SK-N-SH (cell line): ENCODE measurements around the gene DMKN. TPM values are rescaled to one million over a fixed set of nuclear protein-coding genes. Genes with fewer than 3 reads are reported as not detected.

Source experiments
- CTCF ChIA-PET: fragments of 300-600, 350-600 bp; formaldehyde crosslinking; extraction: SDS; loops from one replicate; lab custom pipeline; 2021; lab: Yijun Ruan, JAX
- POLR2A ChIA-PET: fragments of 350-600 bp; sonication (Branson Sonifier 250); formaldehyde crosslinking; extraction: SDS; loops from one replicate; lab custom pipeline; 2020; ENCODE audit warnings: antibody characterized with exemption, inconsistent platforms; lab: Yijun Ruan, JAX
- DNase-seq: peaks from one replicate; pipeline ENCODE4 v3.0.0; 2012
- H2AFZ ChIP-seq: fragments of 200-600 bp; sonication (generic); 2 replicates; pipeline ENCODE4 v1.8.1; 2016; ENCODE audit warnings: antibody characterized with exemption, mild to moderate bottlenecking, low read depth
- H3F3A ChIP-seq: fragments of 200-600 bp; sonication (generic); replicated peaks from 2 replicates; pipeline ENCODE3; 2016; ENCODE audit warnings: antibody characterized with exemption, mild to moderate bottlenecking; ENCODE audit not compliant: insufficient read depth
- H3K27ac ChIP-seq, 2 experiments: fragments of 200-500 bp in 1 of 2; fragments of 200-600 bp in 1 of 2; sonication (Bioruptor generic) in 1 of 2; sonication (generic), shearing (Covaris generic) in 1 of 2; 2 replicates each; pipeline versions ENCODE4 v1.5.1 to v1.6.1; 2014 to 2016; ENCODE audit warnings: low read depth in 2 of 2, inconsistent platforms in 1 of 2, low read length in 1 of 2, mild to moderate bottlenecking in 1 of 2, mixed read lengths in 1 of 2
- H3K27me3 ChIP-seq: fragments of 200-600 bp; sonication (generic), shearing (Covaris generic); 2 replicates; pipeline ENCODE4 v1.6.1; 2016; ENCODE audit warnings: mixed run types; ENCODE audit not compliant: insufficient read depth
- H3K36me3 ChIP-seq, 2 experiments: fragments of 200-500 bp in 1 of 2; fragments of 200-600 bp in 1 of 2; sonication (Bioruptor generic) in 1 of 2; sonication (generic) in 1 of 2; replicated peaks in 1 of 2; 2 replicates each; pipeline versions ENCODE3 to v1.5.1; 2014 to 2016; ENCODE audit warnings: low read length in 1 of 2, mild to moderate bottlenecking in 1 of 2; ENCODE audit not compliant: insufficient read depth in 2 of 2, control insufficient read depth in 1 of 2
- H3K4me1 ChIP-seq, 2 experiments: fragments of 200-500 bp in 1 of 2; fragments of 200-600 bp in 1 of 2; sonication (Bioruptor generic) in 1 of 2; sonication (generic), shearing (Covaris generic) in 1 of 2; 2 replicates each; pipeline versions ENCODE4 v1.5.1 to v1.6.1; 2014 to 2016; ENCODE audit warnings: low read depth in 1 of 2, low read length in 1 of 2, mixed run types in 1 of 2; ENCODE audit not compliant: insufficient read depth in 2 of 2, control insufficient read depth in 1 of 2
- H3K4me2 ChIP-seq: fragments of 200-600 bp; sonication (generic), shearing (Covaris generic); 2 replicates; pipeline ENCODE4 v1.6.1; 2017; ENCODE audit warnings: mixed run types
- H3K4me3 ChIP-seq, 2 experiments: fragments of 200-500 bp in 1 of 2; fragments of 200-600 bp in 1 of 2; sonication (Bioruptor generic) in 1 of 2; sonication (generic), shearing (Covaris generic) in 1 of 2; 2 replicates each; pipeline versions ENCODE4 v1.5.1 to v1.8.1; 2014 to 2016; ENCODE audit warnings: low read depth in 2 of 2, inconsistent platforms in 1 of 2, low read length in 1 of 2, mild to moderate bottlenecking in 1 of 2, mixed read lengths in 1 of 2, moderate library complexity in 1 of 2
- H3K79me2 ChIP-seq: fragments of 200-600 bp; sonication (generic); 2 replicates; pipeline ENCODE4 v1.8.1; 2017; ENCODE audit warnings: mild to moderate bottlenecking; ENCODE audit not compliant: insufficient read depth
- H3K9ac ChIP-seq: fragments of 200-600 bp; sonication (generic); 2 replicates; pipeline ENCODE4 v1.6.1; 2017; ENCODE audit warnings: mixed run types
- H3K9me2 ChIP-seq: fragments of 200-600 bp; sonication (generic); 2 replicates; pipeline ENCODE4 v1.6.1; 2017; ENCODE audit warnings: mixed run types
- H3K9me3 ChIP-seq: fragments of 200-600 bp; sonication (generic); 2 replicates; pipeline ENCODE4 v1.6.1; 2017; ENCODE audit warnings: mixed run types, mild to moderate bottlenecking, moderate library complexity
- H4K20me1 ChIP-seq: fragments of 200-600 bp; sonication (generic); 2 replicates; pipeline ENCODE4 v1.6.1; 2017; ENCODE audit warnings: mild to moderate bottlenecking, mixed run types; ENCODE audit not compliant: insufficient read depth
- ELF1 ChIP-seq: IDR thresholded peaks from 2 replicates; pipeline ENCODE4 v1.4.0; 2012
- EZH2phosphoT487 ChIP-seq: fragments of 200-600 bp; sonication (generic); IDR thresholded peaks from 2 replicates; pipeline ENCODE4 v1.6.1; 2017; ENCODE audit warnings: low read depth, mixed run types, mild to moderate bottlenecking, antibody characterized with exemption, moderate library complexity, borderline replicate concordance
- FOXJ3 ChIP-seq: sonication (generic); formaldehyde crosslinking; IDR thresholded peaks from 2 replicates; pipeline ENCODE4 v1.5.1; 2020; ENCODE audit warnings: mild to moderate bottlenecking, missing genetic modification reagents
- FOXM1 ChIP-seq: IDR thresholded peaks from 2 replicates; pipeline ENCODE4 v1.4.0; 2012; ENCODE audit warnings: low read depth, mild to moderate bottlenecking
- JUND ChIP-seq: IDR thresholded peaks from 2 replicates; pipeline ENCODE4 v1.4.0; 2012
- MEF2A ChIP-seq: IDR thresholded peaks from 2 replicates; pipeline ENCODE4 v1.4.0; 2012; ENCODE audit warnings: low read depth, borderline replicate concordance
- MXI1 ChIP-seq: IDR thresholded peaks from 2 replicates; pipeline ENCODE4 v1.6.1; 2012; ENCODE audit warnings: mild to moderate bottlenecking, low read depth, low read length, improper control_type of control experiment
- NFIC ChIP-seq: IDR thresholded peaks from 2 replicates; pipeline ENCODE4 v1.4.0; 2012; ENCODE audit warnings: borderline replicate concordance
- NRF1 ChIP-seq: IDR thresholded peaks from 2 replicates; pipeline ENCODE4 v1.6.1; 2012; ENCODE audit warnings: low read depth, mild to moderate bottlenecking, low read length
- RXRA ChIP-seq: IDR thresholded peaks from 2 replicates; pipeline ENCODE4 v1.4.0; 2012; ENCODE audit warnings: low read depth, mild to moderate bottlenecking, borderline replicate concordance
- YY1 ChIP-seq: IDR thresholded peaks from 2 replicates; pipeline ENCODE4 v1.4.0; 2012; ENCODE audit warnings: low read depth, mild to moderate bottlenecking
- WGBS: methylation state at CpG from one replicate; pipeline ENCODE4 v1.1.6; 2017; ENCODE audit warnings: low lambda C conversion rate; 5-methylcytosine and 5-hydroxymethylcytosine counted together
- polyA plus RNA-seq, 3 experiments: library from polyadenylated mRNA; depleted of rRNA; stranded (reverse); fragments of >200 nt; gene quantifications; 2 replicates each; pipeline ENCODE4 v1.2.3, GENCODE V29; 2012
- TF ChIP-seq, protein P1 (sequence below): IDR thresholded peaks from 2 replicates; pipeline ENCODE4 v1.4.0; 2012; ENCODE audit warnings: low read depth, borderline replicate concordance
- TF ChIP-seq, protein P2 (sequence below): IDR thresholded peaks from 2 replicates; pipeline ENCODE4 v1.4.0; 2012; ENCODE audit warnings: low read depth
- TF ChIP-seq, protein P3 (sequence below): IDR thresholded peaks from 2 replicates; pipeline ENCODE4 v1.4.0; 2012; ENCODE audit warnings: low read depth, borderline replicate concordance

Gene DMKN
- polyA plus RNA-seq, 1 of the 3 experiments (the other 2 are of a cell fraction) = not detected

DNA sequence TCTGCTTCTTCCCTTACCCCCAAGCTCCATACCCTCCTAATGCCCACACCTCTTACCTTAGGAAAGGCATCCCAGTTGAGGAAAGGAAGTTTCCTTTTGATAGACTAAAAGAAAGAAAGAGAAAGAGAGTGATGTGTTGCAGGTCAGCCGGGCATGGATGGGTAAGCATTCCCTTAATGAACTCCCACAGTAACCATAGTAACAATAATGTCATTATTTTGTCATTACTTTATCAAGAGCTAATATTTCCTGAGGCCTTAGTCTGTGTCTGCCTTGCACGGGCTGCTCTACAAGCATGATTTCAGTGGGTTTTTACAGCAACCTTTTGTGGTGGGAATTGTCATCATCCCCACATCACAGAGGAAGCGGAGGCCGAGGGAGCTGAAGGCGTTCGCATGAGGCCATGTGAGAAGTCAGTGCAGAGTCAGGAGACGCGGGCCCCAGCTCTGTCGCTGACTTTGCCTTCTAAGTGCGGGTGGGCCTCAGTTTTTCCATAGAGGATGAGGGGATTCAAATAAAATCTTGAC is 25.7 kb downstream of the DMKN start:
- Histone ChIP-seq H3K9me3 (no peaks in the 10 kb centered on the region), H3K9me2 (no peaks in the 10 kb centered on the region), H3K27me3 (peaks cover 77% of the 10 kb centered on the region), H3F3A (no peaks in the 10 kb centered on the region), H3K4me2 (no peak overlapping the region), H3K9ac (no peak overlapping the region), H3K36me3 (no peaks in the 10 kb centered on the region), H3K79me2 (no peaks in the 10 kb centered on the region), H4K20me1 (no peaks in the 10 kb centered on the region), H2AFZ (no peak overlapping the region), H3K4me3 (no peak overlapping the region), H3K27ac (no peak overlapping the region), H3K4me1 (no peaks in the 10 kb centered on the region; a peak in 1 of 4 replicates)
- WGBS = 25% methylated on average over 10 of the region's 10 CpGs
- POLR2A ChIA-PET = no interaction called here
- no peak for TF ChIP-seq MXI1
- TF ChIP-seq, protein P1, sequence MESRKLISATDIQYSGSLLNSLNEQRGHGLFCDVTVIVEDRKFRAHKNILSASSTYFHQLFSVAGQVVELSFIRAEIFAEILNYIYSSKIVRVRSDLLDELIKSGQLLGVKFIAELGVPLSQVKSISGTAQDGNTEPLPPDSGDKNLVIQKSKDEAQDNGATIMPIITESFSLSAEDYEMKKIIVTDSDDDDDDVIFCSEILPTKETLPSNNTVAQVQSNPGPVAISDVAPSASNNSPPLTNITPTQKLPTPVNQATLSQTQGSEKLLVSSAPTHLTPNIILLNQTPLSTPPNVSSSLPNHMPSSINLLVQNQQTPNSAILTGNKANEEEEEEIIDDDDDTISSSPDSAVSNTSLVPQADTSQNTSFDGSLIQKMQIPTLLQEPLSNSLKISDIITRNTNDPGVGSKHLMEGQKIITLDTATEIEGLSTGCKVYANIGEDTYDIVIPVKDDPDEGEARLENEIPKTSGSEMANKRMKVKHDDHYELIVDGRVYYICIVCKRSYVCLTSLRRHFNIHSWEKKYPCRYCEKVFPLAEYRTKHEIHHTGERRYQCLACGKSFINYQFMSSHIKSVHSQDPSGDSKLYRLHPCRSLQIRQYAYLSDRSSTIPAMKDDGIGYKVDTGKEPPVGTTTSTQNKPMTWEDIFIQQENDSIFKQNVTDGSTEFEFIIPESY = no peak
- no peak for TF ChIP-seq FOXJ3 (CRISPR knock-in tag)
- TF ChIP-seq, protein P2, sequence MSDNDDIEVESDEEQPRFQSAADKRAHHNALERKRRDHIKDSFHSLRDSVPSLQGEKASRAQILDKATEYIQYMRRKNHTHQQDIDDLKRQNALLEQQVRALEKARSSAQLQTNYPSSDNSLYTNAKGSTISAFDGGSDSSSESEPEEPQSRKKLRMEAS = no peak
- TF ChIP-seq, protein P3, sequence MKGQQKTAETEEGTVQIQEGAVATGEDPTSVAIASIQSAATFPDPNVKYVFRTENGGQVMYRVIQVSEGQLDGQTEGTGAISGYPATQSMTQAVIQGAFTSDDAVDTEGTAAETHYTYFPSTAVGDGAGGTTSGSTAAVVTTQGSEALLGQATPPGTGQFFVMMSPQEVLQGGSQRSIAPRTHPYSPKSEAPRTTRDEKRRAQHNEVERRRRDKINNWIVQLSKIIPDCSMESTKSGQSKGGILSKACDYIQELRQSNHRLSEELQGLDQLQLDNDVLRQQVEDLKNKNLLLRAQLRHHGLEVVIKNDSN = no peak
- TF ChIP-seq RXRA = no peak
- TF ChIP-seq EZH2phosphoT487 = no peak
- no peak for TF ChIP-seq NFIC
- TF ChIP-seq ELF1 = no peak
- no peak for TF ChIP-seq MEF2A
- no peak for TF ChIP-seq NRF1
- no peak for DNase-seq
- CTCF ChIA-PET = interaction anchor here (0.6 to 2.7 kb wide), 7 partner anchors 10 to 135 kb away, joined by 3 to 13 read pairs (median 4); no protein-coding TSS in a partner anchor

DNA sequence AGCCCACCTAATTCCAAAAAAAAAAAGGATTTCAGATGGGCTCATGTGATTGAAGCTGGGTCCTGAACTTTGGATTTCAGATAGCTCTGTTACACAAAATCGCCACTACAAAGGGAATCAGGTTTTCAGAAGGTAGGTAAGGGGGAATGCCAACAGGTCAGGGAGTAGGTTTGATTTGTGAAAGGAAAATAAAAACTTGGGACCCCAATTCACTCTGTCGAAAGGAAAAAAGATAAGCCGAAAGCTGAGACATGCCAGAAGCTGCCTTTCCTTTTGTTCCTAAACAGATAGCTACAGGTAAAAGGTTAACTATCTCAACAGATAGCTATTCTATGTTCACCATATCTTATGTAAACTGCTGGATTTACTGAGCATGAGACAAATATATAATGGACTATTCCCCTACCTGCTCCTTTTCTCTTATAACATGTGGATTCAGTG is 27.2 kb downstream of the DMKN start:
- Histone ChIP-seq H3K4me3 (no peak overlapping the region), H2AFZ (no peak overlapping the region)
- POLR2A ChIA-PET = no interaction called here

More for the DNA sequence above, 27.2 kb downstream of the DMKN start:
- Histone ChIP-seq H4K20me1 (no peaks in the 10 kb centered on the region), H3K9ac (no peak overlapping the region), H3K9me2 (no peaks in the 10 kb centered on the region), H3K9me3 (no peaks in the 10 kb centered on the region), H3K4me1 (no peaks in the 10 kb centered on the region; a peak in 1 of 4 replicates), H3F3A (no peaks in the 10 kb centered on the region), H3K79me2 (no peaks in the 10 kb centered on the region), H3K4me2 (no peak overlapping the region), H3K36me3 (no peaks in the 10 kb centered on the region), H3K27ac (no peak overlapping the region), H3K27me3 (peaks cover 63% of the 10 kb centered on the region)
- TF ChIP-seq YY1 (no peak), JUND (no peak), FOXM1 (no peak)
- WGBS = 11% methylated on average over 3 of the region's 3 CpGs
- no peak for DNase-seq
- CTCF ChIA-PET = interaction anchor here (0.7 to 4.5 kb wide), 5 partner anchors 9 to 133 kb away, joined by 3 to 40 read pairs (median 11); no protein-coding TSS in a partner anchor
